NOMO-1 treated with DMSO at 0.1 percent for 48 hours (cell line): Measurements from ENCODE around the gene GID8.

Experiments
- DNase-seq: peaks from one replicate; lab custom pipeline; 2025; ENCODE audit not compliant: unreplicated experiment; lab: John Stamatoyannopoulos, UW

The GID8 gene

DNA sequence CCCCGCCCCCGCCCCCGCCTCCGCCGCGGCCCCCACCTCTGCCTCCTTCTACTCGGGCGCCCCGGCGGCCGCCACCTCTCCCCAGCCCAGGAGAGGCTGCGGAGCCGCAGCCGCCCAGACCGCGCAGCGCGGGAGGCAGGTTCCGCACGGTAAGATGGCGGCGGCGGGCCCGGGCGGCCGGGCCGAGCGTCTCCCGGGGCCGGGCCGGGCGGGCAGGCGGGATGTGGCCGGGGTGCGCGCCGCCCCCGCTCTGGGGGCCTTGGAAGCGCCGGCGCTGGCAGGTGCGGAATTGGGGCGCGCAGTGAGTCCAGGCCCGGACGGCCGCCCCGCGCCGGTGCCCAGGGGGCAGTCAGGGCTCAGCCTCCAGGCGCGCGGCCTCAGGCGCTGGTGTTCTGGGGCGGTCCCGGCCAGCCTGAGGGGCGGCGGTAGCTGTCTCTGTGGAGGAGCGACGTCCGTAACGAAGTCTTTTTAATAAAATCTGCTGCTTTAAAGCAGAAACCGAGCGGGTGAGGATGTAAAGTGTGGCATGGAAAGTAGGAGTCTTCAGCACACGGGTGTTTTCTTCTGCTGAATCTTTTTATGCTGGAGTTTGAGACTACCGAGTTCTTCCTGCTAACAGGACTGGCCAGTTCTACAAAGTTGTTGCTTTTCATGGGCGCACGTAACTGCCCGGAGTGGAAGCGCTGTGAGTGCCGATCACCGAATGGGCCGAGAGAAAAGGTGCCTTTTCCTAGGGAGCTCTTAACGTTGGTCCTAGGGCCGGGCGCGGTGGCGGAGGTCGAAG is at the start of gene GID8:
TSS of gene GID8 (plus strand) at position 43 of the 784 bp plus-strand sequence. CDS start 3,356 bp downstream, outside the sequence.
- DNase-seq = peak; percentile 28

GRCh38 chr20:62888406-62888805 is 49.5 kb upstream of the GID8 start:
- DNase-seq = no peak

DNA sequence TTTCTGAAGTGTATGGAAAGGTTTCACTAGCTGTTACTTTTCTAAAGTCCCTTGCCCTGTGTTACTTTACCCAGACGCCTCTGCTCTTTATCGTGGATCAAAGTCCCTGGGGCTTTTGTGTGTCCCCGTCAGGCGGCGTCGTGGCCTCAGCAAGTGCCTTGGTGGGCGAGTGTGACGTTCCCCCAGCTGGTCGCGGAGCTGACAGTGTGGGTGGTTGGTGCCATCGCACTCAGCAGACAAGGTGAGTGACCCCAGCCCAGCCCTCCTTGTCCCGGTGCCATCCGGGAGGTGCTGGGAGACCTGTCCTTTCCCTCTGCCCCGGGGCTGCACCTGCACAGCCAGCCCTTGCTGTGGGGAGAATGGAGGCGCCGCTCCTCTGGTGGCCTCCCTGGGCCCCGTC is 49.0 kb upstream of the GID8 start:
- DNase-seq = no peak

DNA sequence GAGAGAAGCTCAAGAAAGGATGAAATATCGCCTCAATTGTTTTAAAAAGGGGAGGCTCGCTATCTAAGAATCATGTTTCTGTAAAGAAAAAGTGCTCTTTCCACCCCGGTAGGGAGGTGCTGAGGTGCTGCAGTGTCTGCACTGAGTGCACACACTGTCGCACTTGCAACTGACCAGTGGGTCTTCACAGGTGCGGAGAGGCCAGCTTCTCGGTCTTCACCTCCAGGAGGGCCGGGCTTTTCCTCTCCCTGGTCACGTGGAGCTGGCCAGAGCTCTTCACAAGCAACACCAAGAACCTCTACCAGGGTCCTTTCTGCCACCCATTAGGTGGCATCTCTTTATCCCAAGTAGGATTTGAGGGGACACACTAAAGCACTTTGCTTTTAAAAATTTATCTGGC is 48.5 kb upstream of the GID8 start:
- DNase-seq = no peak

- no peak for DNase-seq
Observed at GRCh38 chr20:62889871-62890270, 48.1 kb upstream of the GID8 start.

DNA sequence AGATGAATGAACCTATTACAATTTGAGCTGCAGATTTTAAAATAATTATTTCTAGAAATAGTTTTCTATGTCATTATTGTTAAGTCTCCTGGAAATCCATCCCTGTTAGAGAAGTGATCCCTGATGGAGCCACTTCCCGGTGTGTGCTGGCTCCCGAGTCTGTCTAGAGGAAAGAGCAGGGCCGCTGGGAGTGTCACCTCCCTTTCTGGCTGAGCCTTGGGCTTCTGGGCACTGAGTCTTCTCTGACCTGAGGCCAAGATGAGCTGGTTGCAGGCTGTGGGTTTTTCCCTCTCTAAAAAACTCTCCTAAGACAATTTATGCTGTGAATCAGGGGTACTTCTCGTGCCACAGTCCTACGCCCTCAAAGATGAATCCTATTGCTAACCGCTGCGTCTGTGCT is 47.5 kb upstream of the GID8 start:
- no peak for DNase-seq

DNA sequence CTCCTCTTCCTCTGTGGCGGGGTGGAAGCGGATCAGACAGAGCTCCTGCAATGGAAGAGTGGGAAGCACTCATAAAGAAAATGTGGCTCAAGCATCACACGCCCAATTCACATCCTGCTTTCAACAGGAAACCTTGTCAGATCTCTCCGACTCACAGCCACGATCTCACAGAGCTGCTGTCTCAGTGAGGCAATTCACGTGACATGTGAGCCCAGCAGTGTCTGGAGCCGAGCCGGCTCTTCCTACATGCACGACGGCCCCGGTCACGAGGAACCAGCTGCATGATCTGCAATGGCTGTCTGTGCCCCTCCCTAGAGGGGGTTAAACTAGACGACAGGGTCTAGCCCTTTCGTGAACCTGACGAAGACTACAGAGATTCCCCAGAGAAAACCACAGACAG is 46.8 kb upstream of the GID8 start:
- no peak for DNase-seq

GRCh38 chr20:62892348-62893304 is 45.3 kb upstream of the GID8 start:
- DNase-seq = no peak

DNA sequence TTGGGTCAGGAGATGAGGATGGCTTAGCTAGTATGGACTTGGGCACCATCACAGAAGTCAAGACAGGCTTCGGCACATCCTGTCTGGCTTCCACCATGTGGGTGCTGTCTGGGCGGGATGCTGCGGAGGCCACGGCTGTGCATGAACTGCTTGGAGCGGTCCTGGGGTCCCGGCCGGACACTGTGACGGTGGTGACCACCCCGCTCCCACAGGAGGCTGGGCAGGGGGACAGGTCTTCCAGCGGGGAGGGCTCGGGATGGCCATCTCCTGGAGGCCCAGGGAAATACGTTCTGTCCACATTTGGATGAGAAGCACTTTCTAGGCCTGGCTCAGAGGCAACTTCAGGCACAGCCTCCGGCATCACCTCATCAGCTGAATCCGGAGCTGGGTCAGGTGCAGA is 44.2 kb upstream of the GID8 start:
- DNase-seq = no peak

DNA sequence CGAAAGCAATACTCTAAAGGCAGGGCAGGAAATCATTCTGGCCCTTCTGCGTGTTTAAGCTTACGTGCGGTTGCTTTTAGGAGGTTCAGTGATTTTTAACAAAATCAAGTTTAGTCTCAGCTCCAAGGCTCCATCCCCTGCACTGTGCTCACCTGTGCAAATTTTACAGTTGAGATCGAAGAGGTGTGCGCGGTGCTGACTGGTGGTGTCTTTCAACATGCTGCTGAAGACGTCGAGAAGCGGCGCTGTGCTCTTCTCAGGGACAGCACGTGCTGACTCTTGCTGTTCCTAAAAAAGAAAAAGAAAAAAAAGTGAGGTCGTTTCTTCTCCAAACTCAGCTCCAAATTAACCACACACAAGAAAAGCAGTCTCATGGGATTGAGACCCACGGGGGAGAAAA is 43.7 kb upstream of the GID8 start:
- no peak for DNase-seq

GRCh38 chr20:62895539-62895938 is 42.4 kb upstream of the GID8 start:
- no peak for DNase-seq

DNA sequence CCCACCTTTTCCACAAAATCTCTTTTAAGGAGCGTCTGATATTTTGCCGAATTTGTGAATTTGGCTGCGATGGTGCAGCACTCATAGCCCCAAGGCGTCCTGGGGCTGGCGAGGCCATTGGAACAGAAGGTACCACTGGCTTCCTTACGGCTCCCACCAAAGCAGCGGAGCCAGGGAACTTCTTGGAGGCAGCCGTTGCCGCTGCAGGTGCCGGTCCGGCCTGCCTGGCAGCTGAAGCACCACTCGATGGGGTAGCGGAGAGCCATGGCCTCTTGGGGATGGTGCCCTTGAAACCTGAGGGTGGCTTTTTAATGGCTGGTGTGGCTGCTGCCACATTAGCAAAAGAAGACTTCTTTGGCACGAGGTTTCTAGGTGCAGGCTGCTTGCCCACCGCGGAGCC is 41.4 kb upstream of the GID8 start:
- no peak for DNase-seq

DNA sequence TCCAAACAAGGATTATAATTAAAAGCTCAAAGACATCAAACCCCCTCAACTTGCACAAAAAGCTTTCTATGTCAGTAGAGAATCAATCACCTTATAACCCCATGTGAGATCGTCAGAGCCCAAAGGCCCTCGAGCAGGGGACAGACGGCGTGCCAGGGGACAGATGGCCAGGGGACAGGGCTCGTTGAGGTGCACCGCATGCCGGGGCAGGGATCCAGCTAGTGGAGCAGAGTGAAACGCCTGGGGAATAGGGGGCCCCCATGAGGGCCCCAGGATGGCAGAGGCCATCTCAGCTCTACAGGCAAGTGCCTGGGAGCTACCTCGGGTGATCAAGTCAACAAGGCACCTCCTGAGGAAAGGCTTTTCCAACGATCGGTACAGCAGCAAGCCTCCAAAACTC is 40.3 kb upstream of the GID8 start:
- no peak for DNase-seq

- DNase-seq = no peak
Observed at GRCh38 chr20:62898093-62898964, 39.6 kb upstream of the GID8 start.

DNA sequence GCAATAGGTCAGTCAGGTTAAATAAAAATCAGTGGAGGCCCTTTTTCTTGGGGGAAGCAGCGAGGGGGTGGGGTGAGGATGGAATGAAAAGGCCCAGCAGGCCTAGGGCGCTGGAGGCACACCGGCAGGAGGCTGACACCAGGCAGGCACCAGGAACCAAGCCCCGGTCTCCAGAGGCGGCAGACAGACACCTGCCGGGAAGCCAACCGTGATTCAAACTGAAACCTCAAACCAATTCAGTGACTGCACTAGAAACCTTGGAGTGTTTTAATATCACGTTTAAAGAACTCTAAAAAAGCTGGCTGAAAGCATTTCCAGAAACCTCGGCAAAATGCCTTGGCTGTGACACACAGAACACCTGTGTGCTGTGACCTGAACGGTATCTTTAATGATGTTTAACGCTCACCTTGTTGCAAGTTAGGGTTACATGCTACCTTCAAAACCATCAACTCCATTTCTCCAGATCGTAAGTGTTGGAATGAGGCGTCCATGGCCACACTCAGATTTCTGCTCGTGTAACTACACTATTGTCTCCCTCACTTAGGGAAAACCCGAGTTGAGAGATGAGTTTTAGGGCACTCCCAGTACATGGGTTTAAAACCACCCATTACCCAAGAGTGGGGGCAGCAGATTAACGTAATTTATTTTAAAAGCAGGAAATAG is 38.8 kb upstream of the GID8 start:
- DNase-seq = no peak

GRCh38 chr20:62899633-62900051 is 38.3 kb upstream of the GID8 start:
- no peak for DNase-seq

DNA sequence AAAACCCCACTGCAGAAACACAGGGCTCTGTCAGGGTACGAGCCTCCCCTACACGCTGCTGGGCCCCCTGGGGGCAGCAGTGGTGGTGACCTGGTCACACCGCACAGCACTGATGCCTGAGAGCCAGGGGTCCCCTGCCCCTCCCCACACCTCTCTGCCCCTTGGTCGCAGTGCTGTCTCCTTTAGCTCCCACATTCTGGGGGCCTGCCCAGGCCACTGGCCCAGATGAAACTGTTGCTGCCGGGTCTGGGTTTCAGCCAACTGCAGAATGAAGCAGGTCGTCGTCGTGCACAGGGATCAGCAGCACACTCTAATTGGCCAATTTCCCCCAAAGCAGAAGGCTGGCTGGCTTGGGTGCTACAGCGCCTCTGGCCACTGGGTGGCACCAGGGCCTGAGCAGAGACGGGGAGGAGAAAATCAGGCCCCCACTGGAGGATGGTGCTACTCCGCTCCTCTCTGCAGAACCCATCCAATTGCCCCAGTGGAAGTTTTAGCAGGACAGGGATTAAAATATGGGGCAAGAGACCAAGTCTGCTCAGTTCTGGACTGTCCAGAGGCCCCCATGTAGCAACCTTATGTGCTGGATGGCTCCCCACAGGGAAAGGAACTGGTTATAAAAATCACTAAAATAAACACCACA is 37.8 kb upstream of the GID8 start:
- peak; percentile 53 for DNase-seq

DNA sequence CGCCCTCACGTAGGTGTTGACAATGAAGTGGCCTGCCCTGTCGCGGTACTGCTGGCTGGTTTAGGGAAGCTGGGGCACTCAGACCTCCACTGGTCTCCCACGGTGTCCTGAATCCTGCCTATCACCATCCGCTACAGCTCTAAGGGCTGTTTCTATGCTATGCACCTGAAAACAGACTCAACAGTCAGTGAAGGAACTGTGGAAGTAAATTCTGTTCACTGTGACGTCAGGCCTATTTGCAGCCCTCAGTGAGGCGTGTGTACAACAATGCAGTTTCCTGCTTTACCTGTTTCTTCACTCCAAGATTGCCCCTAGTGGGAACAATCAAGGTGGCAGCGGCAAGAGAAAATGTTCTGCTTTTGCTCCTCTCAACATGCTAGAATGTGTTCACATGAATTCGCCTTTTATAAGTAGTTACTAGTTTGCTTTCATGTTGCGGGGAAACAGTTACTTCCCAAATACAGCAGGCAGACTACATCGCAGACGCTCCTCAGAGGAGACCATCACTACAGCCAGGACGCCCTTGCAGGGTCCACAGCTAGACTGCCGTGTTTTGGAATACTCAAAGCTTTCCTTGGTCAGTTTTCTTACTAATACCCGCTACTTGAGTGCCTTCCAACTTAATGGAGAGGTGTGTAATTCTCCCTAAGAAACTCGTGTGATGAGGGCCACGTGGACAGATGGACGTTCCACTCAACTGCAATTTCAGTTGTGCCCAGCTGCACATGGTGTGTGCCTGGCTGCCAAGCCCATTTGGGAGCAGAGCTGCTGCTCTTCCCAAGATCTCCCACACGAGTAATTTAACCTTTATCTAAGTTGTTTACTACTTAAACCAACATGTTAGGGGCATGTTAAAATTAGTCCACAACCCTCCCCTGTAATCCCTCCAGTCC is 37.0 kb upstream of the GID8 start:
- no peak for DNase-seq

GRCh38 chr20:62901891-62902290 is 36.1 kb upstream of the GID8 start:
- no peak for DNase-seq
